ENCODE measurements around the gene DPYD. TPM values are rescaled to one million over a fixed set of nuclear protein-coding genes. Genes with fewer than 3 reads are reported as not detected.

DPYD gene
- polyA plus RNA-seq, 3 donors, result 4.2 to 23.5 (median 17.1) TPM

- whole genome bisulfite sequencing, 3 donors, result 13 to 71% (median 40%) methylated on average over 1 of the region's 1 CpG
- H3K27ac ChIP-seq (ENCODE audit: low read depth, low read length), result no peak overlapping the region
Measured at GRCh38 chr1:97806996-97807520, 113.8 kb downstream of the DPYD start.

GRCh38 chr1:97806326-97806725 is 114.5 kb downstream of the DPYD start:
- WGBS, 3 donors, result 0% methylated on average over 1 of the region's 1 CpG
- no peak overlapping the region for H3K27ac ChIP-seq (ENCODE audit: low read depth, low read length)

- no peak overlapping the region for H3K27ac ChIP-seq (ENCODE audit: low read depth, low read length)
- WGBS, 3 donors, result 96 to 100% (median 99%) methylated on average over 2 of the region's 2 CpGs
Measured at GRCh38 chr1:97805093-97805492, 115.7 kb downstream of the DPYD start.

- WGBS, 3 donors, result 86 to 91% (median 91%) methylated on average over 3 of the region's 3 CpGs
- no peak overlapping the region for H3K27ac ChIP-seq (ENCODE audit: low read depth, low read length)
Measured at GRCh38 chr1:97803026-97803425, 117.8 kb downstream of the DPYD start.

- H3K27ac ChIP-seq (ENCODE audit: low read depth, low read length), result no peak overlapping the region
- 93 to 95% (median 94%) methylated on average over 2 of the region's 2 CpGs for WGBS, 3 donors
Measured at GRCh38 chr1:97802011-97802410, 118.8 kb downstream of the DPYD start.

GRCh38 chr1:97797403-97798183 is 123.2 kb downstream of the DPYD start:
- H3K27ac ChIP-seq (ENCODE audit: low read depth, low read length), result no peak overlapping the region
- 78 to 80% (median 79%) methylated on average over 2 of the region's 2 CpGs for WGBS, 3 donors

- 38 to 80% (median 78%) methylated on average over 2 of the region's 2 CpGs for WGBS, 3 donors
- H3K27ac ChIP-seq (ENCODE audit: low read depth, low read length), result no peak overlapping the region
Measured at GRCh38 chr1:97796711-97797110, 124.1 kb downstream of the DPYD start.

GRCh38 chr1:97792655-97793054 is 128.2 kb downstream of the DPYD start:
- WGBS, 3 donors, result 84 to 96% (median 95%) methylated on average over 4 of the region's 4 CpGs
- no peak overlapping the region for H3K27ac ChIP-seq (ENCODE audit: low read depth, low read length)

GRCh38 chr1:97791251-97791650 is 129.6 kb downstream of the DPYD start:
- H3K27ac ChIP-seq (ENCODE audit: low read depth, low read length), result no peak overlapping the region

GRCh38 chr1:97787231-97787630 is 133.6 kb downstream of the DPYD start:
- H3K27ac ChIP-seq (ENCODE audit: low read depth, low read length), result no peak overlapping the region

GRCh38 chr1:97784661-97785060 is 136.2 kb downstream of the DPYD start:
- no peak overlapping the region for H3K27ac ChIP-seq (ENCODE audit: low read depth, low read length)

More at GRCh38 chr1:97787231-97787630, 133.6 kb downstream of the DPYD start:
- WGBS, 3 donors, result 64 to 75% (median 71%) methylated on average over 2 of the region's 2 CpGs

GRCh38 chr1:97783751-97784150 is 137.1 kb downstream of the DPYD start:
- H3K27ac ChIP-seq (ENCODE audit: low read depth, low read length), result no peak overlapping the region
- WGBS, 3 donors, result 89 to 93% (median 92%) methylated on average over 2 of the region's 2 CpGs

GRCh38 chr1:97781762-97782337 is 139.0 kb downstream of the DPYD start:
- no peak overlapping the region for H3K27ac ChIP-seq (ENCODE audit: low read depth, low read length)
- WGBS, 3 donors, result 87 to 98% (median 97%) methylated on average over 4 of the region's 4 CpGs

- 80 to 94% (median 86%) methylated on average over 2 of the region's 2 CpGs for WGBS, 3 donors
- H3K27ac ChIP-seq (ENCODE audit: low read depth, low read length), result no peak overlapping the region
Measured at GRCh38 chr1:97780884-97781283, 139.9 kb downstream of the DPYD start.

GRCh38 chr1:97778718-97779117 is 142.1 kb downstream of the DPYD start:
- H3K27ac ChIP-seq (ENCODE audit: low read depth, low read length), result no peak overlapping the region

- 91 to 95% (median 94%) methylated on average over 2 of the region's 2 CpGs for WGBS, 3 donors
Measured at GRCh38 chr1:97770376-97770775, 150.5 kb downstream of the DPYD start.

GRCh38 chr1:97767381-97767780 is 153.5 kb downstream of the DPYD start:
- no peak overlapping the region for H3K27ac ChIP-seq (ENCODE audit: low read depth, low read length)
- whole genome bisulfite sequencing, 3 donors, result 46 to 80% (median 63%) methylated on average over 4 of the region's 4 CpGs

More at GRCh38 chr1:97770376-97770775, 150.5 kb downstream of the DPYD start:
- no peak overlapping the region for H3K27ac ChIP-seq (ENCODE audit: low read depth, low read length)

GRCh38 chr1:97764991-97765390 is 155.8 kb downstream of the DPYD start:
- 86 to 94% (median 86%) methylated on average over 1 of the region's 1 CpG for WGBS, 3 donors
- no peak overlapping the region for H3K27ac ChIP-seq (ENCODE audit: low read depth, low read length)

- WGBS, 3 donors, result 61 to 97% (median 93%) methylated on average over 1 of the region's 1 CpG
- H3K27ac ChIP-seq (ENCODE audit: low read depth, low read length), result no peak overlapping the region
Measured at GRCh38 chr1:97761637-97762036, 159.2 kb downstream of the DPYD start.

GRCh38 chr1:97759078-97759477 is 161.8 kb downstream of the DPYD start:
- H3K27ac ChIP-seq (ENCODE audit: low read depth, low read length), result no peak overlapping the region
- 70 to 74% (median 72%) methylated on average over 2 of the region's 2 CpGs for WGBS, 3 donors

All from adipose tissue (tissue), 3 donors.